Measurements from ENCODE around the gene C10orf95. TPM values are rescaled to one million over a fixed set of nuclear protein-coding genes. Genes with fewer than 3 reads are reported as not detected.

The C10orf95 gene
- total and polyA plus RNA-seq, 2 of the 13 experiments (the other 11 are each of a cell fraction or from before 2014, with no cell fraction given): 0.05 to 0.07 TPM

- Histone ChIP-seq H3K36me3 (replicated peaks in 1 of 2; ENCODE audit: control insufficient read depth in 1 of 2, insufficient read depth in 2 of 2, low read length in 2 of 2) (peaks cover 2 to 4% of the 10 kb centered on the region in 2 experiments; a peak in 3 of 5 replicates), H3K4me2 (ENCODE audit: low read depth, low read length) (no peak overlapping the region), H2AFZ (ENCODE audit: low read length) (no peak overlapping the region), H4K20me1 (ENCODE audit: insufficient read depth, low read length) (no peaks in the 10 kb centered on the region), H3K27me3 (ENCODE audit: control insufficient read depth in 1 of 2, insufficient read depth in 2 of 2, low read length in 2 of 2) (no peaks in the 10 kb centered on the region; a peak in 1 of 5 replicates), H3K9me3 (ENCODE audit: low read length) (no peaks in the 10 kb centered on the region), H3K9ac (ENCODE audit: insufficient read depth, low read depth, low read length) (no peak overlapping the region), H3K4me1 (ENCODE audit: insufficient read depth, low read length) (peaks cover 32% of the 10 kb centered on the region), H3K4me3 (replicated peaks in 1 of 3; ENCODE audit: insufficient read depth in 1 of 3, low read depth in 2 of 3, low read length in 3 of 3) (no peak overlapping the region), H3K27ac (ENCODE audit: extremely low read length, insufficient read depth, low read length) (no peak overlapping the region), H3K79me2 (ENCODE audit: insufficient read depth, low read length) (peaks cover 7% of the 10 kb centered on the region)
- CTCF ChIA-PET (ENCODE audit: low intra/inter-chr PET ratio, low total read pairs): no interaction called here
- intact Hi-C loops (cut with micrococcal nuclease; ENCODE audit: unreplicated experiment) (no loop called here), in situ Hi-C loops (cut with HindIII; ENCODE audit: extremely low pct_ligation_motif_present, low pct_unique_long_range_greater_than_20kb) (no loop called here)
- ATAC-seq: no peak
- FAIRE-seq: no peak
- TF ChIP-seq ZSCAN20 (CRISPR knock-in tag; IDR thresholded peaks at IDR 0.05; ENCODE audit: borderline replicate concordance): no peak
- no peak for TF ChIP-seq ZNF614 (CRISPR knock-in tag; IDR thresholded peaks at IDR 0.05; ENCODE audit: borderline replicate concordance)
- TF ChIP-seq, protein P1, sequence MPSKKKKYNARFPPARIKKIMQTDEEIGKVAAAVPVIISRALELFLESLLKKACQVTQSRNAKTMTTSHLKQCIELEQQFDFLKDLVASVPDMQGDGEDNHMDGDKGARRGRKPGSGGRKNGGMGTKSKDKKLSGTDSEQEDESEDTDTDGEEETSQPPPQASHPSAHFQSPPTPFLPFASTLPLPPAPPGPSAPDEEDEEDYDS (CRISPR knock-in tag; IDR thresholded peaks at IDR 0.05): no peak
- TF ChIP-seq, protein P2, sequence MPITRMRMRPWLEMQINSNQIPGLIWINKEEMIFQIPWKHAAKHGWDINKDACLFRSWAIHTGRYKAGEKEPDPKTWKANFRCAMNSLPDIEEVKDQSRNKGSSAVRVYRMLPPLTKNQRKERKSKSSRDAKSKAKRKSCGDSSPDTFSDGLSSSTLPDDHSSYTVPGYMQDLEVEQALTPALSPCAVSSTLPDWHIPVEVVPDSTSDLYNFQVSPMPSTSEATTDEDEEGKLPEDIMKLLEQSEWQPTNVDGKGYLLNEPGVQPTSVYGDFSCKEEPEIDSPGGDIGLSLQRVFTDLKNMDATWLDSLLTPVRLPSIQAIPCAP (CRISPR knock-in tag; IDR thresholded peaks at IDR 0.05; ENCODE audit: low read depth): no peak
- TF ChIP-seq PCBP1 (IDR thresholded peaks at IDR 0.05; ENCODE audit: borderline replicate concordance, low read depth, low read length): no peak
- TF ChIP-seq SRF (IDR thresholded peaks at IDR 0.05; ENCODE audit: low read depth, low read length): no peak
- TF ChIP-seq HCFC1 (IDR thresholded peaks at IDR 0.05; ENCODE audit: low read depth, low read length): no peak
- TF ChIP-seq CREBL2 (CRISPR knock-in tag; IDR thresholded peaks at IDR 0.05; ENCODE audit: borderline replicate concordance): no peak
- no peak for TF ChIP-seq ZFYVE20 (CRISPR knock-in tag; IDR thresholded peaks at IDR 0.05; ENCODE audit: borderline replicate concordance, low read depth)
- no peak for TF ChIP-seq CBFB (CRISPR knock-in tag; IDR thresholded peaks at IDR 0.05)
- WGBS (ENCODE audit: low lambda C conversion rate): 93% methylated on average over 5 of the region's 5 CpGs
- no TSS peak for BruUV-seq (replicated peaks)
- no peak for DNase-seq (ENCODE audit: low spot score)
- POLR2A ChIA-PET: interaction anchor here (0.6 to 6.2 kb wide), 3 partner anchors 8 to 209 kb away, joined by 3 to 112 read pairs (median 73); partner anchors contain the start of gene CUEDC2
These were observed 2.2 kb upstream of the C10orf95 start for GRCh38 chr10:102453502-102453901.
